ENCODE results near the gene IQCE. TPM values are rescaled to one million over a fixed set of nuclear protein-coding genes. Genes with fewer than 3 reads are reported as not detected.

IQCE gene
- total and polyA plus RNA-seq, 10 of the 15 experiments (the other 5 are each of a cell fraction or from before 2014, with no cell fraction given) = 0.37 to 8.1 (median 3.7) TPM

DNA sequence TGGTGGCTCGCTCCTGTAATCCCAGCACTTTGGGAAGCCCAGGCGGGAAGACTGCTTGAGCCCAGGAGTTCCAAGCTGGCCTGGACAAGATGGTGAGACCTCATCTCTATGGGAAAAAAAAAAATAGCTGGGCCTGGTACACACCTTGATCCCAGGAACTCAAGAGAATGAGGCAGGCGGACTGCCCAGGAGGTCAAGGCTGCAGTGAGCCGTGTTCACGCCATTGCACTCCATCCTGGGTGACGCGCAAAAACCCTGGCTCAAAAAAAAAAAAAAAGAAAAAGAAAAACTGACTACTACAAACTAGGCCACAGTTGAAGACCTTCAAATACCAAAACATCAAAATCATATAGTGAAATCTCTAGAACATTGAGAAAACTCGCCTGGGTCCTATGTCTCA is 7.4 kb upstream of the IQCE start:
- no TSS peak for BruUV-seq (replicated peaks)
- intact Hi-C loops (cut with micrococcal nuclease; ENCODE audit: unreplicated experiment) = no loop called here

More for the DNA sequence above, 7.4 kb upstream of the IQCE start:
- RAD21 ChIA-PET (ENCODE audit: unreplicated experiment) = interaction anchor here (0.6 kb wide), 1 partner anchor 15 kb away, joined by 3 read pairs; no protein-coding TSS in a partner anchor
- POLR2A ChIA-PET = interaction anchor here (0.6 kb wide), 1 partner anchor 15 kb away, joined by 3 read pairs; no protein-coding TSS in a partner anchor
- no peak overlapping the region for H3K4me2 ChIP-seq (ENCODE audit: control insufficient read depth, insufficient read depth)
- ATAC-seq (no peak), DNase-seq (ENCODE audit: low read depth, low spot score) (no peak), FAIRE-seq (no peak)
- peaks cover 18% of the 10 kb centered on the region for H3K79me2 ChIP-seq (ENCODE audit: control insufficient read depth, insufficient read depth, low read length)
- no peak overlapping the region for H3K27ac ChIP-seq (ENCODE audit: control insufficient read depth, insufficient read depth)
- H4K20me1 ChIP-seq (ENCODE audit: control insufficient read depth, insufficient read depth) = no peaks in the 10 kb centered on the region
- in situ Hi-C loops (cut with MboI) = no loop called here
- H2AFZ ChIP-seq (ENCODE audit: control insufficient read depth, low read depth, low read length) = no peak overlapping the region
- peaks cover 7% of the 10 kb centered on the region for H3K4me1 ChIP-seq (ENCODE audit: control insufficient read depth, insufficient read depth, low read length)
- no peaks in the 10 kb centered on the region for H3K27me3 ChIP-seq (replicated peaks in 1 of 2; ENCODE audit: control insufficient read depth in 2 of 2, insufficient read depth in 2 of 2, low read length in 1 of 2)
- peaks cover 4 to 6% of the 10 kb centered on the region in 2 experiments for H3K36me3 ChIP-seq (ENCODE audit: control insufficient read depth in 2 of 2, insufficient read depth in 2 of 2, low read length in 1 of 2)
- H3K9ac ChIP-seq (ENCODE audit: control insufficient read depth, insufficient read depth, low read length) = no peak overlapping the region
- no peaks in the 10 kb centered on the region for H3K9me3 ChIP-seq (replicated peaks; ENCODE audit: control insufficient read depth, insufficient read depth, low read length)
- CTCF ChIA-PET = interaction anchor here (0.5 to 1.0 kb wide), 3 partner anchors 14 to 203 kb away, joined by 3 read pairs; no protein-coding TSS in a partner anchor
- no peak overlapping the region for H3K4me3 ChIP-seq
- 98% methylated on average over 6 of the region's 8 CpGs for WGBS (ENCODE audit: insufficient coverage, insufficient replicate concordance, low lambda C conversion rate, missing lambda C conversion rate)
- no peak for TF ChIP-seq NFYB (IDR thresholded peaks at IDR 0.05; ENCODE audit: insufficient read depth, low read depth, low read length)
- no peak for TF ChIP-seq ZNF217 (IDR thresholded peaks at IDR 0.05)
- no peak for TF ChIP-seq SUZ12 (IDR thresholded peaks at IDR 0.05; ENCODE audit: unreplicated experiment)
- TF ChIP-seq TBL1XR1 (IDR thresholded peaks at IDR 0.05; ENCODE audit: low read depth, low read length) = no peak
- TF ChIP-seq FOXK2 (IDR thresholded peaks at IDR 0.05) = no peak
- TF ChIP-seq, protein P1, sequence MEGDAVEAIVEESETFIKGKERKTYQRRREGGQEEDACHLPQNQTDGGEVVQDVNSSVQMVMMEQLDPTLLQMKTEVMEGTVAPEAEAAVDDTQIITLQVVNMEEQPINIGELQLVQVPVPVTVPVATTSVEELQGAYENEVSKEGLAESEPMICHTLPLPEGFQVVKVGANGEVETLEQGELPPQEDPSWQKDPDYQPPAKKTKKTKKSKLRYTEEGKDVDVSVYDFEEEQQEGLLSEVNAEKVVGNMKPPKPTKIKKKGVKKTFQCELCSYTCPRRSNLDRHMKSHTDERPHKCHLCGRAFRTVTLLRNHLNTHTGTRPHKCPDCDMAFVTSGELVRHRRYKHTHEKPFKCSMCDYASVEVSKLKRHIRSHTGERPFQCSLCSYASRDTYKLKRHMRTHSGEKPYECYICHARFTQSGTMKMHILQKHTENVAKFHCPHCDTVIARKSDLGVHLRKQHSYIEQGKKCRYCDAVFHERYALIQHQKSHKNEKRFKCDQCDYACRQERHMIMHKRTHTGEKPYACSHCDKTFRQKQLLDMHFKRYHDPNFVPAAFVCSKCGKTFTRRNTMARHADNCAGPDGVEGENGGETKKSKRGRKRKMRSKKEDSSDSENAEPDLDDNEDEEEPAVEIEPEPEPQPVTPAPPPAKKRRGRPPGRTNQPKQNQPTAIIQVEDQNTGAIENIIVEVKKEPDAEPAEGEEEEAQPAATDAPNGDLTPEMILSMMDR (IDR thresholded peaks at IDR 0.05 in 2 of 3, conservative IDR thresholded peaks at IDR 0.05 in 1 of 3; ENCODE audit: control insufficient read depth in 2 of 3, extremely low read depth in 1 of 3, insufficient read depth in 1 of 3, low read depth in 3 of 3, low read length in 3 of 3) = no peak
- TF ChIP-seq ZBED1 (IDR thresholded peaks at IDR 0.05; ENCODE audit: borderline replicate concordance) = no peak
- no peak for TF ChIP-seq NFIC (IDR thresholded peaks at IDR 0.05; ENCODE audit: low read depth, low read length)
- TF ChIP-seq CREM (IDR thresholded peaks at IDR 0.05; ENCODE audit: low read depth) = no peak
- TF ChIP-seq ETV6 (conservative IDR thresholded peaks at IDR 0.05 in 1 of 2, IDR thresholded peaks at IDR 0.05 in 1 of 2; ENCODE audit: borderline replicate concordance in 1 of 2, low read depth in 1 of 2) = no peak
- no peak for TF ChIP-seq NFXL1 (IDR thresholded peaks at IDR 0.05; ENCODE audit: borderline replicate concordance)
- SMC1A ChIA-PET (ENCODE audit: uncharacterized antibody, unreplicated experiment) = interaction anchor here (0.6 to 1.5 kb wide), 3 partner anchors 21 to 35 kb away, joined by 3 to 7 read pairs (median 3); no protein-coding TSS in a partner anchor
